GM15510 (cell line): ENCODE data around the gene FRMD4B.

ENCODE experiments used
- POLR2A ChIP-seq: IDR thresholded peaks from 3 replicates; pipeline ENCODE4 v1.6.1; 2011; ENCODE audit warnings: borderline replicate concordance; ENCODE audit not compliant: insufficient read length; ENCODE audit errors: extremely low read depth

FRMD4B gene

GRCh38 chr3:69210068-69210730 is 175.7 kb downstream of the FRMD4B start:
- no peak for TF ChIP-seq POLR2A

- TF ChIP-seq POLR2A = no peak
Measured at GRCh38 chr3:69209413-69209812, 176.5 kb downstream of the FRMD4B start.

- no peak for TF ChIP-seq POLR2A
Measured at GRCh38 chr3:69207031-69207430, 178.9 kb downstream of the FRMD4B start.

GRCh38 chr3:69205385-69205784 is 180.5 kb downstream of the FRMD4B start:
- no peak for TF ChIP-seq POLR2A

GRCh38 chr3:69204315-69204957 is 181.5 kb downstream of the FRMD4B start:
- TF ChIP-seq POLR2A = no peak

GRCh38 chr3:69203631-69204314 is 182.1 kb downstream of the FRMD4B start:
- no peak for TF ChIP-seq POLR2A

GRCh38 chr3:69201658-69202057 is 184.2 kb downstream of the FRMD4B start:
- TF ChIP-seq POLR2A = no peak

GRCh38 chr3:69200384-69201068 is 185.4 kb downstream of the FRMD4B start:
- no peak for TF ChIP-seq POLR2A

- TF ChIP-seq POLR2A = no peak
Measured at GRCh38 chr3:69199942-69200341, 185.9 kb downstream of the FRMD4B start.

GRCh38 chr3:69197922-69198530 is 187.9 kb downstream of the FRMD4B start:
- TF ChIP-seq POLR2A = no peak

GRCh38 chr3:69197455-69197854 is 188.4 kb downstream of the FRMD4B start:
- no peak for TF ChIP-seq POLR2A

GRCh38 chr3:69196876-69197275 is 189.0 kb downstream of the FRMD4B start:
- no peak for TF ChIP-seq POLR2A

- no peak for TF ChIP-seq POLR2A
Measured at GRCh38 chr3:69194431-69195165, 191.3 kb downstream of the FRMD4B start.

GRCh38 chr3:69193749-69194148 is 192.1 kb downstream of the FRMD4B start:
- TF ChIP-seq POLR2A = no peak
